Stomach (tissue), 4 donors: ENCODE measurements around the gene AP4B1.

Experiments used
- POLR2A ChIP-seq, 4 donors: fragments of 450-650 bp; IDR thresholded peaks; one replicate each; pipeline ENCODE4 v1.6.1; 2016; ENCODE audit warnings: antibody characterized with exemption in 4 of 4, control low read depth in 2 of 4, mild to moderate bottlenecking in 1 of 4, moderate library complexity in 1 of 4
- TF ChIP-seq, protein P1 (sequence below), 7 experiments: fragments of 450-650 bp in 4 of 7; fragments of 200-600 bp in 3 of 7; sonication (generic) in 3 of 7; IDR thresholded peaks; one replicate each; pipeline ENCODE4 v1.5.1; 2016 to 2019; ENCODE audit warnings: antibody characterized with exemption in 7 of 7, control low read depth in 2 of 7, mild to moderate bottlenecking in 1 of 7

DNA sequence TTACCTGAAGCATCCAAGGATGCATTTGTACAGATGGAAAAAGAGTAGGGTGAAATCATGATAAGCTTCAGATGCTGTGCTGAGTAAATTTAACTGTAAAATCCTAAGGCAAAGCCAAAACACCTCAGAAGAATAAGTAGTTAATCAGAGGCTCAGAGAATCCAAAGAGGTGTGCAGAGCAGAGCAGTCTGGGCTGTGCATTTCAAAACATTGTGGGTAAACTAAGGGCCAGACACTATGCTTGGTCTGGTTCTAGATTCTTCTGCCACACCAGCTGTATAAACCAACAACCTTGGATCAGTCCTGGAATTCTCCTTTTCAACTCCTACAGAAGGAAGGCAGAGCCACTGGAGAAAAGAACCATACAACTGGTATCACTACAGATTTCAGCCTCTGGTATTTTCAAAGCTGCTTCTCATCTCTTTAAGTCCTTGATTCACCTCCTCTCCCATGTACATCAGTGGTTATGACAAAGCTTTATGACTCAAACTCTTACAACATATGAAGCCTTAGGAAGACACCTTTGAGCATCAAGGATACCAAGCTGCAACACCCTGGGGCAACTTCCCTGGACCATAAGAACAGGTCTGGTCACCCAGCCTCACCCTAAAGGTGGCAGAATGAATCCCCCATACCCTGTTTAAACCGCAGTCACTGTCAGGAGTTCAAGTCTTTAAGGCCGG lies 12.9 kb upstream of the AP4B1 start:
- TF ChIP-seq, protein P1, sequence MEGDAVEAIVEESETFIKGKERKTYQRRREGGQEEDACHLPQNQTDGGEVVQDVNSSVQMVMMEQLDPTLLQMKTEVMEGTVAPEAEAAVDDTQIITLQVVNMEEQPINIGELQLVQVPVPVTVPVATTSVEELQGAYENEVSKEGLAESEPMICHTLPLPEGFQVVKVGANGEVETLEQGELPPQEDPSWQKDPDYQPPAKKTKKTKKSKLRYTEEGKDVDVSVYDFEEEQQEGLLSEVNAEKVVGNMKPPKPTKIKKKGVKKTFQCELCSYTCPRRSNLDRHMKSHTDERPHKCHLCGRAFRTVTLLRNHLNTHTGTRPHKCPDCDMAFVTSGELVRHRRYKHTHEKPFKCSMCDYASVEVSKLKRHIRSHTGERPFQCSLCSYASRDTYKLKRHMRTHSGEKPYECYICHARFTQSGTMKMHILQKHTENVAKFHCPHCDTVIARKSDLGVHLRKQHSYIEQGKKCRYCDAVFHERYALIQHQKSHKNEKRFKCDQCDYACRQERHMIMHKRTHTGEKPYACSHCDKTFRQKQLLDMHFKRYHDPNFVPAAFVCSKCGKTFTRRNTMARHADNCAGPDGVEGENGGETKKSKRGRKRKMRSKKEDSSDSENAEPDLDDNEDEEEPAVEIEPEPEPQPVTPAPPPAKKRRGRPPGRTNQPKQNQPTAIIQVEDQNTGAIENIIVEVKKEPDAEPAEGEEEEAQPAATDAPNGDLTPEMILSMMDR (IDR thresholded peaks at IDR 0.05): no peak
- no peak for TF ChIP-seq POLR2A (IDR thresholded peaks at IDR 0.05)
